Measurements from ENCODE around the gene BEAN1.

BEAN1 gene

GRCh38 chr16:66524601-66525164 is 97.6 kb downstream of the BEAN1 start:
- peak; percentile 81 for DNase-seq

- DNase-seq, result peak; percentile 80
These were observed 98.5 kb downstream of the BEAN1 start for GRCh38 chr16:66525396-66526180.

DNA sequence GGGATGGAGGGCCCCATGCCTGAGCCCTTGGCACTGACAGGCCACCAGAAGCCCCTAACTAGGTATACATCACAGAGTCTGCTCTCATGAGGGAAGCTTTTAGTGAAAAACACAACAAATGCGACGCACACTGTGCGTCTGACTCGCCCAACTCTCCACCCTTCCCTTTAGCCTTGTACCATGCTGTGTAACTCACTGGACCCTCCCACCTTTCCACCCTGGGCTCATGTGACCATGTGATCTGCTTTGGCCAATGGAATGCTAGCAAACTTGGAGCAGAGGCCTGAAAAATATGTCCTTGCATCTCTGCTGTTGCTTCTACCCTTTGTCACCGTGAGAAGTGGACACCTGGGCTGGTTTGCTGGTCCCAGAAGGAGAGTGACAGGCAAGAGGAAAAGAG is 101.2 kb downstream of the BEAN1 start:
- DNase-seq, result no peak

DNA sequence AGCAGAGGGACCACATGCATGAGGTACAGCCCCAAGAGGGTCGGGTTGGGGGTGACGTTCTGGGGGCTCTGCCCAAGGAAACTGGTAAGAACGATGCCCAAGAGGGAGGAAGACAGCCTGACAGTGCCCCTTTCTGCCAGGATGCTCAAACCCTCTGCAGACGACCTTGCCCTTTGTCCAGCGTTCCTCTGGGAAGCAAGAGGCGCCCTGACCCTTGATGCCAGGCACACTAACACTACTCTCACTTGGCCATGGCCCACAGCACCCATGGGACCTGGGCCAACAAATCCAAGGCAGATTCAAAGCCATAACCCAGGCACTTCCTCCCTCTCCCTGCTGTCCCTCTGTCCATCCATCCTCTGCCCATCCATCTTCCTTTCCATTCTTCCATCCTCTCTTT is 102.4 kb downstream of the BEAN1 start:
- no peak for DNase-seq

Data from hematopoietic multipotent progenitor cell treated with erythropoietin and hydrocortisone succinate and interleukin-3 and kit ligand, for 8 days (in vitro differentiated cells).